GM12878 (cell line): ENCODE measurements around the gene STRIP2. TPM values are rescaled to one million over a fixed set of nuclear protein-coding genes. Genes with fewer than 3 reads are reported as not detected.

Experiments
- ATAC-seq: fragments of 200-7000 bp; cut with Tn5 transposase; 3 replicates; pipeline ENCODE4 v1.9.1; 2020; ENCODE audit warnings: mild to moderate bottlenecking, moderate library complexity
- BruUV-seq: library from RNA; stranded (reverse); fragments of 400-500 nt; replicated peaks from 2 replicates; lab custom pipeline; 2021; lab: Mats Ljungman, UMichigan
- CTCF ChIA-PET: fragments of 300-600 bp; sonication (Branson Sonifier 250); formaldehyde crosslinking; extraction: SDS; loops from one replicate; lab custom pipeline; 2021; ENCODE audit warnings: inconsistent platforms; lab: Yijun Ruan, JAX
- POLR2A ChIA-PET: fragments of 350-600 bp; formaldehyde crosslinking; extraction: SDS; loops from one replicate; lab custom pipeline; 2021; ENCODE audit warnings: inconsistent platforms; lab: Charles Lee
- RAD21 ChIA-PET: fragments of 300-600 bp; sonication (Branson Sonifier 250); formaldehyde crosslinking; loops from one replicate; lab custom pipeline; 2023; ENCODE audit warnings: antibody characterized with exemption; ENCODE audit not compliant: unreplicated experiment; lab: Charles Lee
- SMC1A ChIA-PET: fragments of 300-600 bp; sonication (Branson Sonifier 250); formaldehyde crosslinking; loops from one replicate; lab custom pipeline; 2023; ENCODE audit not compliant: unreplicated experiment, uncharacterized antibody; lab: Charles Lee
- DNase-seq: peaks from one replicate; pipeline ENCODE4 v3.0.0-alpha.2; 2011; ENCODE audit warnings: low read depth, low spot score
- FAIRE-seq: peaks from 3 replicates; lab custom pipeline; 2011; peaks lifted over from hg19 to GRCh38; lab: Jason Lieb, UNC
- H2AFZ ChIP-seq: 2 replicates; pipeline ENCODE4 v1.6.0; 2011; ENCODE audit warnings: low read depth, low read length, control low read depth; ENCODE audit not compliant: control insufficient read depth
- H3K27ac ChIP-seq: 2 replicates; pipeline ENCODE4 v1.5.1; 2011; ENCODE audit warnings: control low read depth; ENCODE audit not compliant: control insufficient read depth, insufficient read depth
- H3K27me3 ChIP-seq, 2 experiments: replicated peaks in 1 of 2; 2 replicates each; pipeline versions ENCODE4 v1.6.0 to v1.6.1; 2011; ENCODE audit warnings: low read length in 1 of 2; ENCODE audit not compliant: control insufficient read depth in 2 of 2, insufficient read depth in 2 of 2
- H3K36me3 ChIP-seq, 2 experiments: 2 replicates each; pipeline ENCODE4 v1.5.1; 2011; ENCODE audit warnings: low read length in 1 of 2; ENCODE audit not compliant: control insufficient read depth in 2 of 2, insufficient read depth in 2 of 2
- H3K4me1 ChIP-seq: 2 replicates; pipeline ENCODE4 v1.6.1; 2011; ENCODE audit warnings: mild to moderate bottlenecking, low read length, moderate library complexity, mixed read lengths; ENCODE audit not compliant: control insufficient read depth, insufficient read depth
- H3K4me2 ChIP-seq: 2 replicates; pipeline ENCODE4 v1.6.0; 2011; ENCODE audit warnings: control low read depth; ENCODE audit not compliant: control insufficient read depth, insufficient read depth
- H3K4me3 ChIP-seq: fragments of 200-600 bp; sonication (generic); 2 replicates; pipeline ENCODE4 v1.5.1; 2016
- H3K79me2 ChIP-seq: 2 replicates; pipeline ENCODE4 v1.6.0; 2011; ENCODE audit warnings: low read length; ENCODE audit not compliant: control insufficient read depth, insufficient read depth
- H3K9ac ChIP-seq: 2 replicates; pipeline ENCODE4 v1.8.0; 2011; ENCODE audit warnings: low read length, control low read depth, mixed read lengths; ENCODE audit not compliant: control insufficient read depth, insufficient read depth
- H3K9me3 ChIP-seq: replicated peaks from 3 replicates; pipeline ENCODE4 v1.5.1; 2011; ENCODE audit warnings: mild to moderate bottlenecking, low read length; ENCODE audit not compliant: control insufficient read depth, insufficient read depth
- H4K20me1 ChIP-seq: 2 replicates; pipeline ENCODE4 v1.6.0; 2011; ENCODE audit not compliant: control insufficient read depth, insufficient read depth
- CBX3 ChIP-seq: fragments of 200-600 bp; sonication (generic); IDR thresholded peaks from 2 replicates; pipeline ENCODE4 v1.6.1; 2016; ENCODE audit warnings: low read depth, borderline replicate concordance
- CHD1 ChIP-seq: IDR thresholded peaks from 2 replicates; pipeline ENCODE4 v1.6.1; 2012; ENCODE audit warnings: low read depth, low read length, improper control_type of control experiment
- CHD2 ChIP-seq: IDR thresholded peaks from 2 replicates; pipeline ENCODE4 v1.6.1; 2011; ENCODE audit warnings: low read depth, low read length, improper control_type of control experiment, borderline replicate concordance
- CREB1 ChIP-seq: IDR thresholded peaks from 2 replicates; pipeline ENCODE4 v1.6.1; 2012; ENCODE audit warnings: low read depth, mild to moderate bottlenecking, inconsistent platforms
- E2F4 ChIP-seq: IDR thresholded peaks from 2 replicates; pipeline ENCODE4 v1.6.1; 2012; ENCODE audit warnings: low read depth, low read length, improper control_type of control experiment
- LARP7 ChIP-seq: fragments of 450-650 bp; IDR thresholded peaks from 2 replicates; pipeline ENCODE4 v1.6.1; 2017; ENCODE audit warnings: mild to moderate bottlenecking
- MTA2 ChIP-seq: fragments of 450-650 bp; IDR thresholded peaks from 2 replicates; pipeline ENCODE4 v1.6.1; 2016; ENCODE audit warnings: low read depth, mild to moderate bottlenecking, moderate library complexity
- POLR2A ChIP-seq: IDR thresholded peaks from 2 replicates; pipeline ENCODE4 v1.6.1; 2011; ENCODE audit warnings: low read depth, mild to moderate bottlenecking, low read length
- RAD51 ChIP-seq: fragments of 450-650 bp; IDR thresholded peaks from 2 replicates; pipeline ENCODE4 v1.6.1; 2016; ENCODE audit warnings: moderate library complexity, mild to moderate bottlenecking, inconsistent platforms
- RBBP5 ChIP-seq: fragments of 200-600 bp; sonication (generic); conservative IDR thresholded peaks from 2 replicates; pipeline ENCODE4 v1.6.1; 2016
- SP1 ChIP-seq: IDR thresholded peaks from one replicate; pipeline ENCODE4 v1.6.1; 2011; ENCODE audit warnings: low read depth, low read length
- TARDBP ChIP-seq: IDR thresholded peaks from 2 replicates; pipeline ENCODE4 v1.6.1; 2016; ENCODE audit warnings: borderline replicate concordance
- TCF12 ChIP-seq: IDR thresholded peaks from 2 replicates; pipeline ENCODE4 v1.6.1; 2011; ENCODE audit warnings: low read depth, mild to moderate bottlenecking, low read length
- ZBTB33 ChIP-seq: fragments of 450-650 bp; IDR thresholded peaks from 2 replicates; pipeline ENCODE4 v1.6.1; 2017; ENCODE audit warnings: mild to moderate bottlenecking
- ZSCAN29 ChIP-seq: fragments of 450-650 bp; IDR thresholded peaks from 2 replicates; pipeline ENCODE4 v1.6.1; 2017; ENCODE audit warnings: mild to moderate bottlenecking, moderate library complexity
- WGBS: methylation state at CpG from one replicate; pipeline ENCODE4 v1.1.6; 2016; ENCODE audit warnings: low lambda C conversion rate; ENCODE audit not compliant: insufficient replicate concordance, insufficient coverage; ENCODE audit errors: missing lambda C conversion rate; 5-methylcytosine and 5-hydroxymethylcytosine counted together
- in situ Hi-C: fragments of 300-500 bp; cut with MboI; formaldehyde crosslinking; loops from 9 replicates; pipeline ENCODE4 v1.14.3; 2018; ENCODE audit warnings: mixed read lengths
- intact Hi-C: fragments of 100-400 bp; cut with micrococcal nuclease; formaldehyde crosslinking; loops from one replicate; pipeline ENCODE4 v1.14.2; 2022; ENCODE audit not compliant: unreplicated experiment
- polyA plus RNA-seq, 11 experiments: library from polyadenylated mRNA; depleted of rRNA in 4 of 11; unstranded in 6 of 11; stranded (reverse) in 5 of 11; fragments of >200 nt; fragmentation: Nextera tagmentation in 4 of 11; fragmentation: Illumina TruSeq in 1 of 11; extraction: Ambion mirVana in 4 of 11; extraction: Trizol in 1 of 11; gene quantifications; 1 replicate in 1 of 11; 2 replicates in 10 of 11; pipeline versions ENCODE4 v1.2.1 to v1.2.3, GENCODE V29; 2011 to 2016; ENCODE audit warnings: inconsistent platforms in 2 of 11, missing spikeins in 2 of 11, low read depth in 1 of 11
- total RNA-seq, 4 experiments: library from RNA; depleted of rRNA in 3 of 4; stranded (reverse); fragments of >200 nt in 3 of 4; fragmentation: Illumina TruSeq in 1 of 4; extraction: Trizol in 1 of 4; gene quantifications; 2 replicates each; pipeline versions ENCODE4 v1.2.1 to v1.2.3, GENCODE V29; 2013 to 2021

The STRIP2 gene
- total and polyA plus RNA-seq, 10 of the 15 experiments (the other 5 are each of a cell fraction or from before 2014, with no cell fraction given): 0.48 to 5.8 (median 1.8) TPM

- Histone ChIP-seq H4K20me1 (no peaks in the 10 kb centered on the region), H3K27ac (no peak overlapping the region), H3K9ac (no peak overlapping the region), H3K4me3 (no peak overlapping the region), H3K4me2 (no peak overlapping the region), H3K36me3 (no peaks in the 10 kb centered on the region), H2AFZ (no peak overlapping the region), H3K4me1 (no peaks in the 10 kb centered on the region), H3K9me3 (no peaks in the 10 kb centered on the region), H3K27me3 (no peaks in the 10 kb centered on the region), H3K79me2 (no peaks in the 10 kb centered on the region)
- FAIRE-seq (no peak), DNase-seq (no peak), ATAC-seq (no peak)
- 8% methylated on average over 1 of the region's 1 CpG for WGBS
- in situ Hi-C loops (loop anchor here (5.0 kb wide), 1 partner anchor 95 kb away; no protein-coding TSS in a partner anchor), intact Hi-C loops (no loop called here)
- ChIA-PET POLR2A (no interaction called here), SMC1A (interaction anchor here (0.7 to 1.5 kb wide), 2 partner anchors 87 to 94 kb away, joined by 3 read pairs; no protein-coding TSS in a partner anchor), CTCF (interaction anchor here (1.6 to 3.4 kb wide), 4 partner anchors 9 to 119 kb away, joined by 3 to 12 read pairs (median 8); no protein-coding TSS in a partner anchor), RAD21 (interaction anchor here (1.4 to 2.4 kb wide), 2 partner anchors 11 to 95 kb away, joined by 3 to 6 read pairs; no protein-coding TSS in a partner anchor)
- BruUV-seq: no TSS peak
- TF ChIP-seq RBBP5 (no peak), TARDBP (no peak), CREB1 (no peak), CHD1 (no peak), CBX3 (no peak)
Observed at GRCh38 chr7:129462420-129462819, 28.2 kb downstream of the STRIP2 start.

DNA sequence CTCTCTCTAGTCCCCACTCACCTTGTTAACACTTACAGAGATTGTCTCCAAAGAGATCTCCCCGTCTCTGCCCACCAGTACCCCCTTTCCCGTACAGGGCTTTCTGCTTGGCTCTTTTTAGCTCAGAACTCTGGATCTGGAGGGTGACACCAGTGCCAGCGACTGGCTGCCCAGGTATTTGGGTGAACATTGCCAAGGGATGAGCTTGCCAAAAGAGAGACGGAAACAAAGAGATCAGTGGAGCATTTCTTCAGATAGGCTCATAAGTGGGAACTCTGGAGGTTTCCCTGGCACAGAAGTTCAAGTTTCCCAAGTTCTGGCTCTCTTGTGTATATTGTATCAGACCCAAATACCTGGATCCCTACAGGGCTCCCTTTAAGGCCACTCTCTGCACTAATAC is 30.0 kb downstream of the STRIP2 start:
- Histone ChIP-seq H3K4me1 (no peaks in the 10 kb centered on the region), H3K9me3 (no peaks in the 10 kb centered on the region), H3K9ac (no peak overlapping the region), H3K36me3 (no peaks in the 10 kb centered on the region), H3K4me2 (no peak overlapping the region), H3K4me3 (no peak overlapping the region), H3K27me3 (no peaks in the 10 kb centered on the region), H3K79me2 (no peaks in the 10 kb centered on the region), H3K27ac (no peak overlapping the region), H4K20me1 (no peaks in the 10 kb centered on the region), H2AFZ (no peak overlapping the region)
- in situ Hi-C loops: loop anchor here (5.0 kb wide), 1 partner anchor 97 kb away; no protein-coding TSS in a partner anchor
- 99% methylated on average over 4 of the region's 4 CpGs for WGBS
- no peak for DNase-seq
- ChIA-PET RAD21 (no interaction called here), CTCF (interaction anchor here (1.2 to 3.4 kb wide), 4 partner anchors 62 to 121 kb away, joined by 3 to 12 read pairs (median 8); no protein-coding TSS in a partner anchor), POLR2A (interaction anchor here (1.3 kb wide), 1 partner anchor 93 kb away, joined by 14 read pairs; no protein-coding TSS in a partner anchor), SMC1A (interaction anchor here (0.9 to 11.7 kb wide), 4 partner anchors 11 to 121 kb away, joined by 3 to 165 read pairs (median 4); no protein-coding TSS in a partner anchor)
- no TSS peak for BruUV-seq
- FAIRE-seq: no peak
- intact Hi-C loops: no loop called here
- ATAC-seq: no peak
- TF ChIP-seq CHD2: no peak
- TF ChIP-seq CHD1: no peak
- TF ChIP-seq LARP7: no peak
- TF ChIP-seq TCF12: no peak
- TF ChIP-seq ZBTB33: no peak
- no peak for TF ChIP-seq ZSCAN29
- TF ChIP-seq E2F4: no peak
- TF ChIP-seq POLR2A: no peak
- TF ChIP-seq SP1: no peak
- no peak for TF ChIP-seq MTA2
- TF ChIP-seq RAD51: no peak
